Psoas muscle (tissue), 8 donors: ENCODE measurements around the gene NRGN. TPM values are rescaled to one million over a fixed set of nuclear protein-coding genes. Genes with fewer than 3 reads are reported as not detected.

Experiments used
- ATAC-seq, 4 donors: fragments of 200-7000 bp; cut with Tn5 transposase; one replicate each; pipeline ENCODE4 v1.9.1; 2020; ENCODE audit warnings: moderate library complexity in 3 of 4, mild to moderate bottlenecking in 2 of 4
- DNase-seq, 2 donors: peaks; one replicate each; pipeline ENCODE4 v3.0.0-alpha.2; 2020
- H3K27ac ChIP-seq: fragments of 200-600 bp; one replicate; pipeline ENCODE4 v1.8.0; 2022
- H3K27me3 ChIP-seq, 3 donors: fragments of 200-600 bp in 1 of 3; one replicate each; pipeline versions ENCODE4 v1.6.1 to v1.8.0; 2013 to 2022; ENCODE audit warnings: low read length in 2 of 3, mild to moderate bottlenecking in 2 of 3, moderate library complexity in 1 of 3; ENCODE audit not compliant: insufficient read depth in 3 of 3
- H3K36me3 ChIP-seq, 2 donors: fragments of 200-600 bp in 1 of 2; one replicate each; pipeline versions ENCODE4 v1.6.1 to v1.8.0; 2013 to 2022; ENCODE audit warnings: low read depth in 1 of 2, mild to moderate bottlenecking in 1 of 2, moderate library complexity in 1 of 2; ENCODE audit not compliant: insufficient read depth in 1 of 2
- H3K4me1 ChIP-seq: fragments of 200-600 bp; one replicate; pipeline ENCODE4 v1.8.0; 2022
- H3K4me3 ChIP-seq: fragments of 200-600 bp; one replicate; pipeline ENCODE4 v1.8.0; 2022; ENCODE audit warnings: mild to moderate bottlenecking
- H3K9me3 ChIP-seq: fragments of 200-600 bp; one replicate; pipeline ENCODE4 v1.8.0; 2022
- WGBS, 3 donors: extraction: QIAGEN DNeasy Blood & Tissue Kit; methylation state at CpG; one replicate each; pipeline versions ENCODE4 v1.1.6 to v1.1.7; 2013; 5-methylcytosine and 5-hydroxymethylcytosine counted together
- intact Hi-C, 2 donors: fragments of 100-400 bp; cut with DNase I; formaldehyde crosslinking; loops; one replicate each; pipeline versions ENCODE4 v1.11.0 to v1.14.2; 2022
- polyA plus RNA-seq, 3 donors: library from polyadenylated mRNA; stranded (reverse); fragments of 200-250 nt; gene quantifications; one replicate each; pipeline ENCODE4 v1.2.3, GENCODE V29; 2013
- total RNA-seq, 4 donors: library from RNA; stranded (reverse); fragmentation: NEBNext Ultra II Directional in 2 of 4; extraction: Animal tissue kit (Norgen Biotek cat#: 25700) in 2 of 4; gene quantifications; one replicate each; pipeline versions ENCODE4 v1.2.1 to v1.2.4, GENCODE V29; 2021 to 2023
- TF ChIP-seq, protein P1 (sequence below): fragments of 200-600 bp; IDR thresholded peaks from one replicate; pipeline ENCODE4 v1.8.0; 2022; ENCODE audit warnings: antibody characterized with exemption
- donor health status: healthy with polysubstance abuse.
- donor health status: DM: no; HTN: no; CAD: no; lungs with moderate emphysema.
- donor health status: Bipolar disorder and iron deficiency.
- donor health status: healthy.
- donor health status: DM: yes; HTN: yes; CAD: no.
- donor health status: DM: no; HTN: no; CAD: no.
- donor health status: DM: no; HTN: no; CAD: no.
- donor health status: DM: yes; HTN: yes; CAD: no.

NRGN gene
- total and polyA plus RNA-seq, 7 donors, result 0.69 to 2.1 (median 1.0) TPM

DNA sequence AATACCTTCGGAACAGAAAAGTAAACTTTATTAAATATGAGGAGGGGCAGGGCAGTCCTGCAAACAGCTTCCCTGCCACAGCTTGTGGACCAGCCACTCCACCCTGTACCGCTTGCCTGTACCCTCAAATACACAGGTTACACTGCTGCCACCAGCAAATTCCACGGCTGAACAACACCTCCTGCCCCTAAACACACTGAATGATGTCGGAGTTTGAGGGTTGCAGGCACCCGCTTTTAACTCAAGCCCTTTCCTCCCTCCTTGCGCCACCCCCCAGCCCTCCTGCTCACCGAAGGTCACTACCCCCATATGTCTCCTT lies 8.3 kb downstream of the NRGN start:
- no peak overlapping the region for H3K27ac ChIP-seq
- peaks cover 0 to under 1% of the 10 kb centered on the region in 2 donors for H3K36me3 ChIP-seq
- peaks cover 12% of the 10 kb centered on the region for H3K4me1 ChIP-seq
- ATAC-seq (no peak), DNase-seq (no peak)
- 44 to 57% (median 54%) methylated on average over 7 of the region's 7 CpGs for WGBS, 3 donors
- peaks cover 0 to 72% (median 21%) of the 10 kb centered on the region in 3 donors for H3K27me3 ChIP-seq
- intact Hi-C loops, result no loop called here
- TF ChIP-seq, protein P1, sequence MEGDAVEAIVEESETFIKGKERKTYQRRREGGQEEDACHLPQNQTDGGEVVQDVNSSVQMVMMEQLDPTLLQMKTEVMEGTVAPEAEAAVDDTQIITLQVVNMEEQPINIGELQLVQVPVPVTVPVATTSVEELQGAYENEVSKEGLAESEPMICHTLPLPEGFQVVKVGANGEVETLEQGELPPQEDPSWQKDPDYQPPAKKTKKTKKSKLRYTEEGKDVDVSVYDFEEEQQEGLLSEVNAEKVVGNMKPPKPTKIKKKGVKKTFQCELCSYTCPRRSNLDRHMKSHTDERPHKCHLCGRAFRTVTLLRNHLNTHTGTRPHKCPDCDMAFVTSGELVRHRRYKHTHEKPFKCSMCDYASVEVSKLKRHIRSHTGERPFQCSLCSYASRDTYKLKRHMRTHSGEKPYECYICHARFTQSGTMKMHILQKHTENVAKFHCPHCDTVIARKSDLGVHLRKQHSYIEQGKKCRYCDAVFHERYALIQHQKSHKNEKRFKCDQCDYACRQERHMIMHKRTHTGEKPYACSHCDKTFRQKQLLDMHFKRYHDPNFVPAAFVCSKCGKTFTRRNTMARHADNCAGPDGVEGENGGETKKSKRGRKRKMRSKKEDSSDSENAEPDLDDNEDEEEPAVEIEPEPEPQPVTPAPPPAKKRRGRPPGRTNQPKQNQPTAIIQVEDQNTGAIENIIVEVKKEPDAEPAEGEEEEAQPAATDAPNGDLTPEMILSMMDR, result no peak
- no peaks in the 10 kb centered on the region for H3K9me3 ChIP-seq
- H3K4me3 ChIP-seq, result no peak overlapping the region

DNA sequence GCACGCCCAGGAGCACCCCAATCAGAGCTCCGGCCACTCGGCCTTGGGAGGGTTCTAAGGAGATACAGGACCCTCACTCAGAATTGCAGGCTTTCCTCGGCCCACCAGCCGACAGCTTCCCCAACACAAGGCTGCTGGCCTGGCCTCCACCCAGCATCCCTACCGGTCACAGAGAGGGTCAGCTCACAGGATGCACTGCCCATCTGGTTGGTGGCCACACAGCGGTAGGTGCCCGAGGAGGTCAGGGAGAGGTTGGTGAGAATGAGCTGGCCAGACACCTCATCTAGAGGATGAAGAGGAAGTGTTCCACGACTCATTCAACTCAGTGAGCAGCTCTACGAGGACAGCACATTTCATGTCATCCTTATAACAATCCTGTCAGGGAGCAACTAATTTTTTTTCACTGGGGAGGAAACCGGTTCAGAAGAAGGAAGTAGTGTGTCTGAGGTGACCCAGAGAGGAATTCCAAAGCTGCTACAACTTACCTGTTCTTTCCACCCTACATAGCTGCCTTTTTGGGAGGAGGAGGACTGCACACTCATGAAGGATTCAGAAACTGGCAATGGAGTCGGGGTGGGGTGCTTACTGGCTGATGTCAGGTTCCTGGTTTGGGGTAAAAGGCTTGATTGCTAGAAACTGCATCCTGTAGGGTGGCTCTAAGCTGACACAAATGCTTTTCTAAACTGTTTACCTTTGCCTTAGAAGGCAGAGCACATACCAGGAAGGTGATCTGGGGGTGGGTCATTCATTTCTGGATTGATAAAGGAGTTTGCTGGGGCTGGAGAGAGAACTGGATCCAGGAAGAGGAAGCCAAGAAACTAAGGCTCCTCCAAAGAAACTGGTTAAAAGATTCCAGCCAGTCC lies 9.0 kb downstream of the NRGN start:
- no peak overlapping the region for H3K4me3 ChIP-seq
- H3K9me3 ChIP-seq, result no peaks in the 10 kb centered on the region
- peaks cover 0 to 69% (median 21%) of the 10 kb centered on the region in 3 donors for H3K27me3 ChIP-seq
- DNase-seq (no peak), ATAC-seq (peak in 1 of 4 donors; percentile 29)
- H3K36me3 ChIP-seq, result peaks cover 0 to 6% of the 10 kb centered on the region in 2 donors
- TF ChIP-seq, protein P1, result no peak
- intact Hi-C loops, result no loop called here
- WGBS, 3 donors, result 38 to 44% (median 41%) methylated on average over 12 of the region's 12 CpGs
- H3K27ac ChIP-seq, result no peak overlapping the region
- peaks cover 12% of the 10 kb centered on the region for H3K4me1 ChIP-seq

DNA sequence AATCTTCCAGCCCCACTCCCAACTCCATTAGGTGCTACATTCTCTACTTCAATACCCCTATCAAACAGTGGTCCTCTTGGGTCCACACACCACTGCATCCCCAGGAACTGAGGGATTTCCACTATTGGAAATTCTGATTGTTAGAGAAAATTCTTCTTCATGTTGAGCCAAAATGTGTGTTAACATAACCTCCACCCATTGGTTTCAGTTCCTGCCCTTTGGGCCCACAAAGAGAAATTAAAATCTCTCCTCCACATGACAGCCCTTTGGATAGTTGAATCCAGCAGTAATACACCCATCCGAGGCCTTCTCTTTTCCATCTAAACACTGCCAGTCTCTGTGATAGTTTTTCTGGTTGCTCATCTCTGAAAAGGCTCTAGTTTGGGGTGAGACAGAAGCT lies 10.2 kb downstream of the NRGN start:
- intact Hi-C loops, result no loop called here

DNA sequence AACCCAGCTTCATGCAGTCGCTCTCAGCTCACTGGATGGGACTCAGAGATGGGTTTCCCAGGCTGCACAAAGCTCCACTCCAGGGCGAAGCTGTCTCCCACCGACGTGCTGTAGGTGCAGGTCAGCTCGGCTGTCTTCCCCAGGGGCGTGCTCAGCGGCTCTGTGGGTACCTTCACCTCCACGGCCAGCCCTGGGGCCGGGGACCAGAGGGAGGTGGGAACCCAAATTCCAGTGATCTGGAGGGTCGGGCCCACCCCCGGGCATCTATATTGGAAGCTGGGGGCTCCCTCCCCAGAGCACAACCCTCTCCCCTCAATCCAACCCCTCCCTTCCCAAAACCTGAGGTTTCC lies 11.6 kb downstream of the NRGN start:
- peaks cover 0 to 6% of the 10 kb centered on the region in 2 donors for H3K36me3 ChIP-seq
- H3K4me1 ChIP-seq, result peaks cover 7% of the 10 kb centered on the region
- peaks cover 0 to 43% (median 13%) of the 10 kb centered on the region in 3 donors for H3K27me3 ChIP-seq
- H3K9me3 ChIP-seq, result no peaks in the 10 kb centered on the region
- no peak overlapping the region for H3K27ac ChIP-seq
- 40 to 59% (median 42%) methylated on average over 11 of the region's 11 CpGs for WGBS, 3 donors
- DNase-seq (no peak), ATAC-seq (no peak)
- H3K4me3 ChIP-seq, result no peak overlapping the region
- TF ChIP-seq, protein P1, result no peak
- intact Hi-C loops, result no loop called here

More for the DNA sequence above, 10.2 kb downstream of the NRGN start:
- Histone ChIP-seq H3K4me3 (no peak overlapping the region), H3K9me3 (no peaks in the 10 kb centered on the region), H3K27ac (no peak overlapping the region), H3K4me1 (peaks cover 12% of the 10 kb centered on the region), H3K27me3 (peaks cover 0 to 57% (median 20%) of the 10 kb centered on the region in 3 donors), H3K36me3 (peaks cover 0 to 6% of the 10 kb centered on the region in 2 donors)
- TF ChIP-seq, protein P1, result no peak
- no peak for DNase-seq
- 62 to 76% (median 72%) methylated on average over 1 of the region's 1 CpG for WGBS, 3 donors
- no peak for ATAC-seq
